ENCODE measurements around the gene SLC39A5. TPM values are rescaled to one million over a fixed set of nuclear protein-coding genes. Genes with fewer than 3 reads are reported as not detected.

The SLC39A5 gene, protein sequence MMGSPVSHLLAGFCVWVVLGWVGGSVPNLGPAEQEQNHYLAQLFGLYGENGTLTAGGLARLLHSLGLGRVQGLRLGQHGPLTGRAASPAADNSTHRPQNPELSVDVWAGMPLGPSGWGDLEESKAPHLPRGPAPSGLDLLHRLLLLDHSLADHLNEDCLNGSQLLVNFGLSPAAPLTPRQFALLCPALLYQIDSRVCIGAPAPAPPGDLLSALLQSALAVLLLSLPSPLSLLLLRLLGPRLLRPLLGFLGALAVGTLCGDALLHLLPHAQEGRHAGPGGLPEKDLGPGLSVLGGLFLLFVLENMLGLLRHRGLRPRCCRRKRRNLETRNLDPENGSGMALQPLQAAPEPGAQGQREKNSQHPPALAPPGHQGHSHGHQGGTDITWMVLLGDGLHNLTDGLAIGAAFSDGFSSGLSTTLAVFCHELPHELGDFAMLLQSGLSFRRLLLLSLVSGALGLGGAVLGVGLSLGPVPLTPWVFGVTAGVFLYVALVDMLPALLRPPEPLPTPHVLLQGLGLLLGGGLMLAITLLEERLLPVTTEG
- total RNA-seq = 100 to 1,000 TPM in 1 of 5 donors, 10 to 100 TPM in 1, 1 to 10 TPM in 1, not detected in 2; 8.0 to 450 (median 18.7) TPM
- polyA plus RNA-seq = under 1 TPM in 2 of 3 donors, not detected in 1; 0.15 to 1.00 TPM
- long read RNA-seq, donor 1, transcript SLC39A5-201 (11 exons, 2,031 nt) = major isoform, 7 of 49 reads
- long read RNA-seq, donor 1, partial matches to known transcripts = 41 of 49 reads
- long read RNA-seq, donor 1, other reads (novel, unspliced or antisense) = 0 of 49 reads
- long read RNA-seq, donor 2, transcript SLC39A5-201 (11 exons, 2,031 nt) = major isoform, 15 of 55 reads
- long read RNA-seq, donor 2, partial matches to known transcripts = 32 of 55 reads
- long read RNA-seq, donor 2, other reads (novel, unspliced or antisense) = 5 of 55 reads
- long read RNA-seq, donor 3, partial matches to known transcripts = 9 of 10 reads
- long read RNA-seq, donor 3, other reads (novel, unspliced or antisense) = 0 of 10 reads
- long read RNA-seq, donor 4, partial matches to known transcripts = 0 of 3 reads
- long read RNA-seq, donor 4, other reads (novel, unspliced or antisense) = 0 of 3 reads
- long read RNA-seq, donor 5, partial matches to known transcripts = 11 of 13 reads
- long read RNA-seq, donor 5, other reads (novel, unspliced or antisense) = 0 of 13 reads
- long read RNA-seq, donor 6, transcript SLC39A5-201 (11 exons, 2,031 nt) = major isoform, 17 of 95 reads
- long read RNA-seq, donor 6, partial matches to known transcripts = 76 of 95 reads
- long read RNA-seq, donor 6, other reads (novel, unspliced or antisense) = 0 of 95 reads
- long read RNA-seq, donor 7, transcript SLC39A5-201 (11 exons, 2,031 nt) = major isoform, 7 of 72 reads
- long read RNA-seq, donor 7, partial matches to known transcripts = 64 of 72 reads
- long read RNA-seq, donor 7, other reads (novel, unspliced or antisense) = 0 of 72 reads
- long read RNA-seq, donor 8, partial matches to known transcripts = 9 of 11 reads
- long read RNA-seq, donor 8, other reads (novel, unspliced or antisense) = 0 of 11 reads
- long read RNA-seq, donor 9, partial matches to known transcripts = 18 of 20 reads
- long read RNA-seq, donor 9, other reads (novel, unspliced or antisense) = 0 of 20 reads
- long read RNA-seq, donor 10, transcript SLC39A5-201 (11 exons, 2,031 nt) = major isoform, 8 of 27 reads
- long read RNA-seq, donor 10, partial matches to known transcripts = 18 of 27 reads
- long read RNA-seq, donor 10, other reads (novel, unspliced or antisense) = 0 of 27 reads

- TF ChIP-seq POLR2A (IDR thresholded peaks at IDR 0.05) = no peak
- no peak for TF ChIP-seq EP300 (IDR thresholded peaks at IDR 0.05)
- no peak for TF ChIP-seq POLR2AphosphoS5 (IDR thresholded peaks at IDR 0.05)
- TF ChIP-seq, protein P1, sequence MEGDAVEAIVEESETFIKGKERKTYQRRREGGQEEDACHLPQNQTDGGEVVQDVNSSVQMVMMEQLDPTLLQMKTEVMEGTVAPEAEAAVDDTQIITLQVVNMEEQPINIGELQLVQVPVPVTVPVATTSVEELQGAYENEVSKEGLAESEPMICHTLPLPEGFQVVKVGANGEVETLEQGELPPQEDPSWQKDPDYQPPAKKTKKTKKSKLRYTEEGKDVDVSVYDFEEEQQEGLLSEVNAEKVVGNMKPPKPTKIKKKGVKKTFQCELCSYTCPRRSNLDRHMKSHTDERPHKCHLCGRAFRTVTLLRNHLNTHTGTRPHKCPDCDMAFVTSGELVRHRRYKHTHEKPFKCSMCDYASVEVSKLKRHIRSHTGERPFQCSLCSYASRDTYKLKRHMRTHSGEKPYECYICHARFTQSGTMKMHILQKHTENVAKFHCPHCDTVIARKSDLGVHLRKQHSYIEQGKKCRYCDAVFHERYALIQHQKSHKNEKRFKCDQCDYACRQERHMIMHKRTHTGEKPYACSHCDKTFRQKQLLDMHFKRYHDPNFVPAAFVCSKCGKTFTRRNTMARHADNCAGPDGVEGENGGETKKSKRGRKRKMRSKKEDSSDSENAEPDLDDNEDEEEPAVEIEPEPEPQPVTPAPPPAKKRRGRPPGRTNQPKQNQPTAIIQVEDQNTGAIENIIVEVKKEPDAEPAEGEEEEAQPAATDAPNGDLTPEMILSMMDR (IDR thresholded peaks at IDR 0.05) = no peak
- 53 to 74% (median 57%) methylated on average over 4 of the region's 4 CpGs for WGBS, 5 donors
- DNase-seq = peak in 1 of 2 donors; percentile 35
- Histone ChIP-seq H3K4me3 (no peak within 1 kb of the TSS), H3K27ac (no peak within 1 kb of the TSS), H3K27me3 (no peaks in the 10 kb centered on the region), H3K36me3 (peaks cover 8 to 29% (median 23%) of the 10 kb centered on the region in 4 donors), H3K9me3 (no peaks in the 10 kb centered on the region), H3K4me1 (peaks cover 5 to 16% (median 12%) of the 10 kb centered on the region in 4 donors)
- intact Hi-C loops (cut with DNase I; ENCODE audit: low total_unique reads) = no loop called here
Observed at GRCh38 chr12:56229916-56230431, at the start of gene SLC39A5. Gene SLC39A5, plus strand, starts transcription at chr12:56230051. Its CDS starts 1,224 bp downstream, at chr12:56231275.

- intact Hi-C loops (cut with DNase I; ENCODE audit: low total_unique reads) = loop anchor here (5.0 kb wide), 1 partner anchor 55 kb away; no protein-coding TSS in a partner anchor
Observed at GRCh38 chr12:56186957-56187356, 42.9 kb upstream of the SLC39A5 start.

GRCh38 chr12:56188131-56188777 lies 41.6 kb upstream of the SLC39A5 start:
- Histone ChIP-seq H3K27me3 (no peaks in the 10 kb centered on the region), H3K4me1 (peaks cover 14 to 34% (median 22%) of the 10 kb centered on the region in 4 donors), H3K4me3 (peak overlapping the region; percentile 85 to 98 (median 90)), H3K9me3 (no peaks in the 10 kb centered on the region), H3K36me3 (peaks cover 30 to 37% (median 36%) of the 10 kb centered on the region in 4 donors), H3K27ac (peak overlapping the region; percentile 93 to 98 (median 95))
- intact Hi-C loops (cut with DNase I; ENCODE audit: low total_unique reads) = loop anchor here (5.0 kb wide), 1 partner anchor 56 kb away; no protein-coding TSS in a partner anchor
- no peak for TF ChIP-seq POLR2AphosphoS5 (IDR thresholded peaks at IDR 0.05)
- no peak for TF ChIP-seq EP300 (IDR thresholded peaks at IDR 0.05)
- TF ChIP-seq, protein P1 (IDR thresholded peaks at IDR 0.05) = no peak
- TF ChIP-seq POLR2A (IDR thresholded peaks at IDR 0.05) = no peak
- DNase-seq = peak in 1 of 2 donors; percentile 36
- WGBS, 5 donors = 6 to 10% (median 8%) methylated on average over 10 of the region's 10 CpGs

More at GRCh38 chr12:56186957-56187356, 42.9 kb upstream of the SLC39A5 start:
- no peaks in the 10 kb centered on the region for H3K9me3 ChIP-seq
- peak overlapping the region in 1 of 5 donors; percentile 93 for H3K27ac ChIP-seq
- peaks cover 42 to 50% (median 49%) of the 10 kb centered on the region in 4 donors for H3K36me3 ChIP-seq
- peaks cover 14 to 34% (median 22%) of the 10 kb centered on the region in 4 donors for H3K4me1 ChIP-seq
- DNase-seq = no peak
- 46 to 61% (median 49%) methylated on average over 2 of the region's 2 CpGs for WGBS, 5 donors
- no peaks in the 10 kb centered on the region for H3K27me3 ChIP-seq
- TF ChIP-seq, protein P1 (IDR thresholded peaks at IDR 0.05) = no peak
- TF ChIP-seq EP300 (IDR thresholded peaks at IDR 0.05) (no peak), POLR2A (IDR thresholded peaks at IDR 0.05) (no peak)
- no peak overlapping the region for H3K4me3 ChIP-seq
